Measurements from ENCODE around the gene ASCC1.
"Not testable (repeated sequence)": the region's sequence is repeated elsewhere in the genome, so short reads cannot be mapped to it uniquely, and the experiment has no call there.

Gene ASCC1

GRCh38 chr10:72136225-72136624 is 79.9 kb downstream of the ASCC1 start:
- not testable (repeated sequence) for H3K27ac ChIP-seq (ENCODE audit: low read depth, low read length); H3K36me3 ChIP-seq (ENCODE audit: control insufficient read depth in 1 of 2, insufficient read depth in 2 of 2, low read length in 2 of 2); H3K27me3 ChIP-seq (ENCODE audit: control insufficient read depth in 1 of 2, insufficient read depth in 2 of 2, low read length in 2 of 2); H3K9ac ChIP-seq (ENCODE audit: low read depth in 1 of 2, low read length in 2 of 2); H3K4me1 ChIP-seq (ENCODE audit: control insufficient read depth in 1 of 2, insufficient read depth in 2 of 2, low read length in 2 of 2); H3K4me3 ChIP-seq (ENCODE audit: low read depth in 1 of 2, low read length in 2 of 2); H3K9me3 ChIP-seq (ENCODE audit: control insufficient read depth in 1 of 2, low read length in 2 of 2)

DNA sequence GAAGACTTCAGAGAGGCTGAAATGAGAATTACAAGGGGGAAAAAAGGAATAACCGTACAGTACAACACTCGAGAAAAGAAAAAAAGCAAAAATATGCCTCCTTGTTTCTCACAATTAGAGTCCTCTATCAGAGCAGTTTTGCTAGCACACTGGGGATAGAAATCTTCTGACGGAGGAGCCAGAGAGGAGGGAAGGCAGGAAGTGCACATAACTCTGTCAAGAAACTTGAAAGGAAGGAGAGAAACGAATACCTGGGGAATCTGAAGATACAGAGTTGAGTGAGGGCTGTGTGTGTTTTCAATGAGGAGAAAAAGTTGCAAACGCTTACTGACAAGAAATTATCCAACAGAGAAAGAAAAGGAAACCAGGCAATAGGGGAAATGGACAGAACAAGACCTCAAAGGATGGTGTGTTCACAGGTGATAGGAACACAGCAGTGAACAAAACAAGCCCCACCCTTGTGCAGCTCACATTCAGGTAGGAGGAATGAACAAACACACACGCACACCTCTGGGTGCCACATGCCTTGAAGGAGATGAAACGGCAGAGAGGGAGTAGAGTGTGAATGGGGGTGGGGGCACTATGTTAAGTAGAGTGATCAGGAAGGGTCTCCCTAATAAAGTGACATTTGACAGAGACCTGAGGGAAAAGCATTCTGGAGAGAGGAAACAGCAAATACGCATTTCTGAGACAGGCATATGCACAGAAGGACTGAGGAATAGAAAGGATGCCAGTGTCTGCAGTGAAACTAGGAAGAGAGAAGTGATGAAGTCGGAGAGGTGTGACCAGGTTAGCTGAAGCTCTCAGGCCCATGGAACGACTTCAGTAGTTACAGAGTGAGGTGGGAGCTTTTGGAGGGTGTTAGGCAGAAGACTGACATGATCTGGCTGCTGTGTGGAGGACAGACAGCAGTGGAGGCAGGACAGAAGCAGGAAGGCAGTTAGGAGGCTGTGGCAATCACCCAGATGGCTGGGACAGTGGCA is 81.0 kb downstream of the ASCC1 start:
- no peaks in the 10 kb centered on the region for H3K27me3 ChIP-seq (ENCODE audit: control insufficient read depth in 1 of 2, insufficient read depth in 2 of 2, low read length in 2 of 2)
- H3K9ac ChIP-seq (ENCODE audit: low read depth in 1 of 2, low read length in 2 of 2) = no peak overlapping the region
- H3K36me3 ChIP-seq (ENCODE audit: control insufficient read depth in 1 of 2, insufficient read depth in 2 of 2, low read length in 2 of 2) = no peaks in the 10 kb centered on the region
- no peak overlapping the region for H3K4me3 ChIP-seq (ENCODE audit: low read depth in 1 of 2, low read length in 2 of 2)
- no peaks in the 10 kb centered on the region for H3K9me3 ChIP-seq (ENCODE audit: control insufficient read depth in 1 of 2, low read length in 2 of 2)
- H3K4me1 ChIP-seq (ENCODE audit: control insufficient read depth in 1 of 2, insufficient read depth in 2 of 2, low read length in 2 of 2) = no peaks in the 10 kb centered on the region
- no peak overlapping the region for H3K27ac ChIP-seq (ENCODE audit: low read depth, low read length)

- H3K27me3 ChIP-seq (ENCODE audit: control insufficient read depth in 1 of 2, insufficient read depth in 2 of 2, low read length in 2 of 2) = no peaks in the 10 kb centered on the region
- H3K36me3 ChIP-seq (ENCODE audit: control insufficient read depth in 1 of 2, insufficient read depth in 2 of 2, low read length in 2 of 2) = no peaks in the 10 kb centered on the region
- H3K27ac ChIP-seq (ENCODE audit: low read depth, low read length) = no peak overlapping the region
- no peak overlapping the region for H3K9ac ChIP-seq (ENCODE audit: low read depth in 1 of 2, low read length in 2 of 2)
- no peak overlapping the region for H3K4me3 ChIP-seq (ENCODE audit: low read depth in 1 of 2, low read length in 2 of 2)
- no peaks in the 10 kb centered on the region for H3K9me3 ChIP-seq (ENCODE audit: control insufficient read depth in 1 of 2, low read length in 2 of 2)
- H3K4me1 ChIP-seq (ENCODE audit: control insufficient read depth in 1 of 2, insufficient read depth in 2 of 2, low read length in 2 of 2) = no peaks in the 10 kb centered on the region
These were observed 82.6 kb downstream of the ASCC1 start for GRCh38 chr10:72133517-72133916.

DNA sequence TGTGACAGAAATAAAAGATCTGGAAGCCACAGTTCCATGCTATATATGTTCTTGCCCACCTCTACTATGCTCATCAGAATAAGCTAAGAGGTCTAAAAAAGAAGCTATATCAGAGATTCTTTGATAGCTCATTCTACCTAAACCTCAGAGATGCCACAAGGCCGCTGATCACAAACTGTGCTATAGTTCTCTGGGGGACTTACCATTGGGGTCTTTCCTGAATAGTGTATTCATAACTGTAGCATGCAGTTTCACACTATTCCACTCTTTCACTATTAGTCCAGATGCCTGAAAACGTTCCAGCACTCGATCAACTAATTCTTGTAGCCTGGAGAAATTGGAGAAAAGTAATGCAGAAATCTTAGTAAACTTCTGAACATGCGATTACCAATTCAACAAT is 83.2 kb downstream of the ASCC1 start:
- H3K9me3 ChIP-seq (ENCODE audit: control insufficient read depth in 1 of 2, low read length in 2 of 2) = no peaks in the 10 kb centered on the region

DNA sequence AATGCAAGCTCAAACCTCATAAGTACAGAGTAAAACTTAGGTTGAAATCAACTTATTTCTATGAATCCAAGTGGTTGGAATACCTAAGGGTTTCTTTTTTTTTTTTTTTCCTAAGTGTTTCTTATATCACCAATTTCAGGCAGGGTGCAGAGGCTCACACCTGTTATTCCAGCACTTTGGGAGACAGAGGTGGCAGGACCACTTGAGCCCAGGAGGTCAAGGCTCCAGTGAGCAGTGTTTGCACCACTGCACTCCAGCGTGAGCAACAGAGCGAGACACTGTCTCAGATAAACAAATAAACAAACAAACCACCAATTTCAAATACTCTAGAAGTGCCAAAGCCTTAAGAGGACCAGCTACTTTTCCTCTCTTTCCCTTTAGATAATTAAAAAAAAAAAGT is 88.5 kb downstream of the ASCC1 start:
- Histone ChIP-seq H3K4me3 (ENCODE audit: low read depth in 1 of 2, low read length in 2 of 2) (no peak overlapping the region), H3K9me3 (ENCODE audit: control insufficient read depth in 1 of 2, low read length in 2 of 2) (no peaks in the 10 kb centered on the region), H3K9ac (ENCODE audit: low read depth in 1 of 2, low read length in 2 of 2) (no peak overlapping the region), H3K27ac (ENCODE audit: low read depth, low read length) (no peak overlapping the region), H3K27me3 (ENCODE audit: control insufficient read depth in 1 of 2, insufficient read depth in 2 of 2, low read length in 2 of 2) (no peaks in the 10 kb centered on the region), H3K4me1 (ENCODE audit: control insufficient read depth in 1 of 2, insufficient read depth in 2 of 2, low read length in 2 of 2) (no peaks in the 10 kb centered on the region), H3K36me3 (ENCODE audit: control insufficient read depth in 1 of 2, insufficient read depth in 2 of 2, low read length in 2 of 2) (peaks cover 0 to 3% of the 10 kb centered on the region in 2 donors)

More for the DNA sequence above, 83.2 kb downstream of the ASCC1 start:
- Histone ChIP-seq H3K4me3 (ENCODE audit: low read depth in 1 of 2, low read length in 2 of 2) (no peak overlapping the region), H3K36me3 (ENCODE audit: control insufficient read depth in 1 of 2, insufficient read depth in 2 of 2, low read length in 2 of 2) (peaks cover 0 to under 1% of the 10 kb centered on the region in 2 donors), H3K27ac (ENCODE audit: low read depth, low read length) (no peak overlapping the region), H3K4me1 (ENCODE audit: control insufficient read depth in 1 of 2, insufficient read depth in 2 of 2, low read length in 2 of 2) (no peaks in the 10 kb centered on the region), H3K27me3 (ENCODE audit: control insufficient read depth in 1 of 2, insufficient read depth in 2 of 2, low read length in 2 of 2) (no peaks in the 10 kb centered on the region), H3K9ac (ENCODE audit: low read depth in 1 of 2, low read length in 2 of 2) (no peak overlapping the region)

GRCh38 chr10:72126872-72127232 is 89.2 kb downstream of the ASCC1 start:
- Histone ChIP-seq H3K9me3 (ENCODE audit: control insufficient read depth in 1 of 2, low read length in 2 of 2) (no peaks in the 10 kb centered on the region), H3K4me3 (ENCODE audit: low read depth in 1 of 2, low read length in 2 of 2) (no peak overlapping the region), H3K9ac (ENCODE audit: low read depth in 1 of 2, low read length in 2 of 2) (no peak overlapping the region), H3K4me1 (ENCODE audit: control insufficient read depth in 1 of 2, insufficient read depth in 2 of 2, low read length in 2 of 2) (no peaks in the 10 kb centered on the region), H3K36me3 (ENCODE audit: control insufficient read depth in 1 of 2, insufficient read depth in 2 of 2, low read length in 2 of 2) (peaks cover 0 to 3% of the 10 kb centered on the region in 2 donors), H3K27ac (ENCODE audit: low read depth, low read length) (no peak overlapping the region), H3K27me3 (ENCODE audit: control insufficient read depth in 1 of 2, insufficient read depth in 2 of 2, low read length in 2 of 2) (no peaks in the 10 kb centered on the region)

GRCh38 chr10:72126184-72126871 is 89.7 kb downstream of the ASCC1 start:
- H3K9ac ChIP-seq (ENCODE audit: low read depth in 1 of 2, low read length in 2 of 2) = no peak overlapping the region
- no peaks in the 10 kb centered on the region for H3K4me1 ChIP-seq (ENCODE audit: control insufficient read depth in 1 of 2, insufficient read depth in 2 of 2, low read length in 2 of 2)
- H3K9me3 ChIP-seq (ENCODE audit: control insufficient read depth in 1 of 2, low read length in 2 of 2) = no peaks in the 10 kb centered on the region
- no peak overlapping the region for H3K27ac ChIP-seq (ENCODE audit: low read depth, low read length)
- peaks cover 0 to 3% of the 10 kb centered on the region in 2 donors for H3K36me3 ChIP-seq (ENCODE audit: control insufficient read depth in 1 of 2, insufficient read depth in 2 of 2, low read length in 2 of 2)
- no peaks in the 10 kb centered on the region for H3K27me3 ChIP-seq (ENCODE audit: control insufficient read depth in 1 of 2, insufficient read depth in 2 of 2, low read length in 2 of 2)
- H3K4me3 ChIP-seq (ENCODE audit: low read depth in 1 of 2, low read length in 2 of 2) = no peak overlapping the region

GRCh38 chr10:72124989-72125388 is 91.1 kb downstream of the ASCC1 start:
- no peak overlapping the region for H3K4me3 ChIP-seq (ENCODE audit: low read depth in 1 of 2, low read length in 2 of 2)
- H3K36me3 ChIP-seq (ENCODE audit: control insufficient read depth in 1 of 2, insufficient read depth in 2 of 2, low read length in 2 of 2) = peaks cover 0 to 3% of the 10 kb centered on the region in 2 donors
- no peak overlapping the region for H3K27ac ChIP-seq (ENCODE audit: low read depth, low read length)
- H3K4me1 ChIP-seq (ENCODE audit: control insufficient read depth in 1 of 2, insufficient read depth in 2 of 2, low read length in 2 of 2) = no peaks in the 10 kb centered on the region
- H3K9me3 ChIP-seq (ENCODE audit: control insufficient read depth in 1 of 2, low read length in 2 of 2) = no peaks in the 10 kb centered on the region
- H3K9ac ChIP-seq (ENCODE audit: low read depth in 1 of 2, low read length in 2 of 2) = no peak overlapping the region
- H3K27me3 ChIP-seq (ENCODE audit: control insufficient read depth in 1 of 2, insufficient read depth in 2 of 2, low read length in 2 of 2) = no peaks in the 10 kb centered on the region

DNA sequence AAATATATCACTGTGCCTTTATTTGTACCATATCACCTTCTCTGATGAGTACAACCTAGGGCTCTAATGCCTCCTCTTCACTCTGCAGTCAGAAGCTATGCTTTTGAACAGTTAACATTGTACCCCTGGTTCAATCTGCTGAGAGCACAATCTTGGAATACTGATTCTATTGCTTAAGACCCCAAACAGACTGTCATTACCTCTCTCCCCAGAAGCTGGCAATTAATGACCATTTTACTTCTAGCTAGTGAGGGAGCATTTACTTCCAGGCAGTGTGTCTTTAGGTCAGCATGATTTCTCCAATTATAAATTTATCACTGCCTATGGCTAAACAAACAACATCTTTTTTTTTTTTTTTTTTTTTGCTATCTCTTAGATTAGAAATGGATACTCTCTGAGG is 91.7 kb downstream of the ASCC1 start:
- peaks cover 0 to 3% of the 10 kb centered on the region in 2 donors for H3K36me3 ChIP-seq (ENCODE audit: control insufficient read depth in 1 of 2, insufficient read depth in 2 of 2, low read length in 2 of 2)
- no peak overlapping the region for H3K9ac ChIP-seq (ENCODE audit: low read depth in 1 of 2, low read length in 2 of 2)
- no peaks in the 10 kb centered on the region for H3K4me1 ChIP-seq (ENCODE audit: control insufficient read depth in 1 of 2, insufficient read depth in 2 of 2, low read length in 2 of 2)
- H3K27ac ChIP-seq (ENCODE audit: low read depth, low read length) = no peak overlapping the region
- H3K9me3 ChIP-seq (ENCODE audit: control insufficient read depth in 1 of 2, low read length in 2 of 2) = no peaks in the 10 kb centered on the region
- no peak overlapping the region for H3K4me3 ChIP-seq (ENCODE audit: low read depth in 1 of 2, low read length in 2 of 2)
- no peaks in the 10 kb centered on the region for H3K27me3 ChIP-seq (ENCODE audit: control insufficient read depth in 1 of 2, insufficient read depth in 2 of 2, low read length in 2 of 2)

GRCh38 chr10:72123616-72124015 is 92.5 kb downstream of the ASCC1 start:
- H3K9ac ChIP-seq (ENCODE audit: low read depth in 1 of 2, low read length in 2 of 2) = no peak overlapping the region
- no peaks in the 10 kb centered on the region for H3K27me3 ChIP-seq (ENCODE audit: control insufficient read depth in 1 of 2, insufficient read depth in 2 of 2, low read length in 2 of 2)
- H3K4me1 ChIP-seq (ENCODE audit: control insufficient read depth in 1 of 2, insufficient read depth in 2 of 2, low read length in 2 of 2) = no peaks in the 10 kb centered on the region
- H3K27ac ChIP-seq (ENCODE audit: low read depth, low read length) = no peak overlapping the region
- peaks cover 0 to 8% of the 10 kb centered on the region in 2 donors for H3K36me3 ChIP-seq (ENCODE audit: control insufficient read depth in 1 of 2, insufficient read depth in 2 of 2, low read length in 2 of 2)
- H3K4me3 ChIP-seq (ENCODE audit: low read depth in 1 of 2, low read length in 2 of 2) = no peak overlapping the region
- H3K9me3 ChIP-seq (ENCODE audit: control insufficient read depth in 1 of 2, low read length in 2 of 2) = no peaks in the 10 kb centered on the region
